Measurements from ENCODE around the gene KIAA0930.
"Not testable (repeated sequence)": the region's sequence is repeated elsewhere in the genome, so short reads cannot be mapped to it uniquely, and the experiment has no call there.

The KIAA0930 gene

GRCh38 chr22:45200860-45201511 lies 39.7 kb downstream of the KIAA0930 start:
- DNase-seq (ENCODE audit: low spot score) = no peak

GRCh38 chr22:45200230-45200629 lies 40.5 kb downstream of the KIAA0930 start:
- no peak for DNase-seq (ENCODE audit: low spot score)

GRCh38 chr22:45199723-45200122 lies 41.0 kb downstream of the KIAA0930 start:
- DNase-seq (ENCODE audit: low spot score) = no peak

GRCh38 chr22:45198463-45198795 lies 42.3 kb downstream of the KIAA0930 start:
- DNase-seq (ENCODE audit: low spot score) = no peak

- DNase-seq (ENCODE audit: low spot score) = no peak
Observed at GRCh38 chr22:45197606-45198462, 42.9 kb downstream of the KIAA0930 start.

GRCh38 chr22:45196926-45197605 lies 43.6 kb downstream of the KIAA0930 start:
- no peak for DNase-seq (ENCODE audit: low spot score)

GRCh38 chr22:45196308-45196707 lies 44.4 kb downstream of the KIAA0930 start:
- DNase-seq (ENCODE audit: low spot score) = no peak

GRCh38 chr22:45195616-45196015 lies 45.1 kb downstream of the KIAA0930 start:
- no peak for DNase-seq (ENCODE audit: low spot score)

- no peak for DNase-seq (ENCODE audit: low spot score)
Observed at GRCh38 chr22:45194686-45195085, 46.0 kb downstream of the KIAA0930 start.

- no peak for DNase-seq (ENCODE audit: low spot score)
Observed at GRCh38 chr22:45192701-45193187, 48.0 kb downstream of the KIAA0930 start.

GRCh38 chr22:45191746-45192145 lies 48.9 kb downstream of the KIAA0930 start:
- not testable (repeated sequence) for DNase-seq (ENCODE audit: low spot score)

- DNase-seq (ENCODE audit: low spot score) = no peak
Observed at GRCh38 chr22:45190202-45190872, 50.4 kb downstream of the KIAA0930 start.

GRCh38 chr22:45188779-45189178 lies 51.9 kb downstream of the KIAA0930 start:
- no peak for DNase-seq (ENCODE audit: low spot score)

GRCh38 chr22:45187891-45188290 lies 52.8 kb downstream of the KIAA0930 start:
- no peak for DNase-seq (ENCODE audit: low spot score)

- DNase-seq (ENCODE audit: low spot score) = no peak
Observed at GRCh38 chr22:45185718-45186514, 54.8 kb downstream of the KIAA0930 start.

GRCh38 chr22:45183974-45184373 lies 56.7 kb downstream of the KIAA0930 start:
- DNase-seq (ENCODE audit: low spot score) = no peak

GRCh38 chr22:45181766-45182165 lies 58.9 kb downstream of the KIAA0930 start:
- DNase-seq (ENCODE audit: low spot score) = no peak

- no peak for DNase-seq (ENCODE audit: low spot score)
Observed at GRCh38 chr22:45181240-45181639, 59.5 kb downstream of the KIAA0930 start.

- no peak for DNase-seq (ENCODE audit: low spot score)
Observed at GRCh38 chr22:45180146-45180679, 60.5 kb downstream of the KIAA0930 start.

- no peak for DNase-seq (ENCODE audit: low spot score)
Observed at GRCh38 chr22:45179276-45180049, 61.2 kb downstream of the KIAA0930 start.

Measured in D341Med (cell line).